ENCODE results near the gene DOCK3.

DNA sequence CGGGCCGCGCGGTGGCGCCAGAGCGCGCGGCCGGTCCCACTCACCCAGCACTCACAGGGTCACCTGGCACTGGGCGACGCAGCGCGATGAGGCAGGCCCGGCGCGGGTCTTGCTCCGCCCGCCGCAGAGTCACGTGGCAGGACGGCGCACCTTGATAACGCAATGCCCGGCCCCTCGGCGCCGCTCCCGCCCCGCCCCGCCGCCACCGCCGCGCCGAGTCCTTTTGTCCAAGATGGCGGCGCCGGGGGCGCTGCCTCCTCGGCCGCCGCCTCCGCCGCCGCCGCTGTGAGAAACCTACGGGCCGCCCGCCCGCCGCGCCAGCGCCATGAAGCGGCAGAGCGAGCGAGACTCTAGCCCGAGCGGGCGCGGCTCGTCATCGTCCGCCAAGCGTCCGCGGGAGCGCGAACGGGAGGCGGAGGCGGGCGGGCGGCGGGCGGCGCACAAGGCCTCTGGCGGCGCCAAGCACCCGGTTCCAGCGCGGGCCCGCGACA, 716.4 kb downstream of the DOCK3 start, which contains the start of gene RBM15B:
- TF ChIP-seq EZH2phosphoT487 (IDR thresholded peaks at IDR 0.05; ENCODE audit: low read depth) (no peak), CTCF (IDR thresholded peaks at IDR 0.05; ENCODE audit: low read depth, low read length) (no peak; the same call in 1 of the 2 replicates)
